B cell (primary cell): ENCODE measurements around the gene OTOF. TPM values are rescaled to one million over a fixed set of nuclear protein-coding genes. Genes with fewer than 3 reads are reported as not detected.

ENCODE experiments used
- ATAC-seq: fragments of 200-7000 bp; cut with Tn5 transposase; one replicate; pipeline ENCODE4 v1.10.0; 2021; ENCODE audit warnings: low read depth, mild to moderate bottlenecking, moderate number of reproducible peaks, moderate library complexity
- CTCF ChIA-PET: fragments of 350-600 bp; sonication (Branson Sonifier 250); formaldehyde crosslinking; loops from one replicate; lab custom pipeline; 2021; ENCODE audit warnings: antibody characterized with exemption, inconsistent platforms; lab: Charles Lee
- POLR2A ChIA-PET: fragments of 350-600 bp; sonication (Branson Sonifier 250); formaldehyde crosslinking; loops from one replicate; lab custom pipeline; 2021; ENCODE audit warnings: antibody characterized with exemption; lab: Charles Lee
- DNase-seq: peaks from one replicate; pipeline ENCODE4 v3.0.0; 2013
- H2AFZ ChIP-seq: 2 replicates; pipeline ENCODE4 v1.6.1; 2012; ENCODE audit warnings: mild to moderate bottlenecking, low read depth, low read length; ENCODE audit not compliant: insufficient read depth, poor library complexity, severe bottlenecking
- H3K27ac ChIP-seq, 2 donors: 1 replicate in 1 of 2; 2 replicates in 1 of 2; pipeline ENCODE4 v1.5.1; 2012 to 2013; ENCODE audit warnings: low read length in 2 of 2, mild to moderate bottlenecking in 2 of 2, moderate library complexity in 1 of 2
- H3K27me3 ChIP-seq, 4 experiments: fragments of 200-600 bp in 1 of 4; sonication (generic) in 1 of 4; replicated peaks in 1 of 4; 1 replicate in 2 of 4; 2 replicates in 2 of 4; pipeline versions ENCODE4 v1.6.1 to v1.7.0; 2013 to 2016; ENCODE audit warnings: low read length in 3 of 4, mild to moderate bottlenecking in 2 of 4, mixed read lengths in 1 of 4, moderate library complexity in 1 of 4; ENCODE audit not compliant: insufficient read depth in 4 of 4, control insufficient read depth in 3 of 4; ENCODE audit errors: control extremely low read depth in 1 of 4
- H3K36me3 ChIP-seq, 2 experiments: replicated peaks in 1 of 2; 1 replicate in 1 of 2; 2 replicates in 1 of 2; pipeline versions ENCODE4 v1.6.1 to v1.7.1; 2013; ENCODE audit warnings: low read length in 1 of 2; ENCODE audit not compliant: insufficient read depth in 2 of 2, control insufficient read depth in 1 of 2; ENCODE audit errors: control extremely low read depth in 1 of 2, extremely low read depth in 1 of 2
- H3K4me1 ChIP-seq, 2 donors: fragments of 200-600 bp in 1 of 2; sonication (generic) in 1 of 2; 1 replicate in 1 of 2; 2 replicates in 1 of 2; pipeline versions ENCODE4 v1.5.1 to v1.6.1; 2013 to 2017; ENCODE audit warnings: low read length in 2 of 2; ENCODE audit not compliant: control insufficient read depth in 2 of 2, insufficient read depth in 2 of 2
- H3K4me2 ChIP-seq: replicated peaks from 2 replicates; pipeline ENCODE3; 2012; ENCODE audit warnings: mild to moderate bottlenecking, low read depth, low read length; ENCODE audit not compliant: poor library complexity, severe bottlenecking
- H3K4me3 ChIP-seq, 5 experiments: fragments of 200-600 bp in 1 of 5; sonication (generic) in 1 of 5; 1 replicate in 3 of 5; 2 replicates in 2 of 5; pipeline versions ENCODE4 v1.5.1 to v1.7.0; 2011 to 2016; ENCODE audit warnings: low read length in 4 of 5, mild to moderate bottlenecking in 4 of 5, low read depth in 2 of 5, control low read depth in 1 of 5, moderate library complexity in 1 of 5; ENCODE audit not compliant: insufficient read depth in 1 of 5; ENCODE audit errors: control extremely low read depth in 1 of 5, extremely low read depth in 1 of 5
- H3K79me2 ChIP-seq: fragments of 200-600 bp; sonication (generic); one replicate; pipeline ENCODE4 v1.6.0; 2016; ENCODE audit warnings: low read length; ENCODE audit not compliant: control insufficient read depth, insufficient read depth
- H3K9ac ChIP-seq: fragments of 200-600 bp; sonication (generic); 2 replicates; pipeline ENCODE4 v1.6.1; 2017; ENCODE audit warnings: mild to moderate bottlenecking, low read length, moderate library complexity
- H3K9me3 ChIP-seq, 3 donors: one replicate each; pipeline versions ENCODE4 v1.6.1 to v1.7.1; 2013; ENCODE audit warnings: low read length in 2 of 3; ENCODE audit not compliant: control insufficient read depth in 2 of 3, insufficient read depth in 1 of 3; ENCODE audit errors: control extremely low read depth in 1 of 3
- H4K20me1 ChIP-seq: 2 replicates; pipeline ENCODE4 v1.6.0; 2012; ENCODE audit warnings: mild to moderate bottlenecking, low read length; ENCODE audit not compliant: insufficient read depth, control insufficient read depth, poor library complexity, severe bottlenecking
- H3K27ac Mint-ChIP-seq: one replicate; pipeline ENCODE4 v1.8.0; 2021; ENCODE audit warnings: mixed read lengths
- H3K27me3 Mint-ChIP-seq: one replicate; pipeline ENCODE4 v1.8.0; 2021; ENCODE audit warnings: mixed read lengths
- H3K4me1 Mint-ChIP-seq: one replicate; pipeline ENCODE4 v1.8.0; 2021; ENCODE audit warnings: mixed read lengths
- H3K4me3 Mint-ChIP-seq: one replicate; pipeline ENCODE4 v1.8.0; 2021; ENCODE audit warnings: mixed read lengths
- H3K9me3 Mint-ChIP-seq: one replicate; pipeline ENCODE4 v1.8.0; 2022; ENCODE audit warnings: mixed read lengths; ENCODE audit not compliant: insufficient read depth
- EZH2 ChIP-seq: IDR thresholded peaks from 2 replicates; pipeline ENCODE4 v1.6.1; 2012; ENCODE audit warnings: borderline replicate concordance, low read depth, mild to moderate bottlenecking, moderate library complexity, low read length; ENCODE audit not compliant: insufficient read depth, poor library complexity, severe bottlenecking
- WGBS: methylation state at CpG from one replicate; pipeline ENCODE4 v1.1.5; 2013; ENCODE audit warnings: missing lambda C conversion rate; ENCODE audit not compliant: insufficient coverage; 5-methylcytosine and 5-hydroxymethylcytosine counted together
- intact Hi-C: fragments of 100-400 bp; cut with micrococcal nuclease; formaldehyde crosslinking; loops from one replicate; pipeline ENCODE4 v1.10.0; 2022
- polyA plus RNA-seq: library from polyadenylated mRNA; depleted of rRNA; stranded (reverse); fragments of >200 nt; gene quantifications from 2 replicates; pipeline ENCODE4 v1.2.3, GENCODE V29; 2012
- total RNA-seq, 2 donors: library from RNA; stranded (reverse); fragments of 120-200 nt in 1 of 2; gene quantifications; 1 replicate in 1 of 2; 2 replicates in 1 of 2; pipeline versions ENCODE4 v1.2.3 to v1.2.4, GENCODE V29; 2013 to 2022
- TF ChIP-seq, protein P1 (sequence below): fragments of 200-600 bp; IDR thresholded peaks from one replicate; pipeline ENCODE4 v1.8.0; 2022; ENCODE audit warnings: antibody characterized with exemption, mild to moderate bottlenecking

Gene OTOF
- total and polyA plus RNA-seq, 2 donors (not counting 1 experiment from before 2014, with no cell fraction given): not detected

DNA sequence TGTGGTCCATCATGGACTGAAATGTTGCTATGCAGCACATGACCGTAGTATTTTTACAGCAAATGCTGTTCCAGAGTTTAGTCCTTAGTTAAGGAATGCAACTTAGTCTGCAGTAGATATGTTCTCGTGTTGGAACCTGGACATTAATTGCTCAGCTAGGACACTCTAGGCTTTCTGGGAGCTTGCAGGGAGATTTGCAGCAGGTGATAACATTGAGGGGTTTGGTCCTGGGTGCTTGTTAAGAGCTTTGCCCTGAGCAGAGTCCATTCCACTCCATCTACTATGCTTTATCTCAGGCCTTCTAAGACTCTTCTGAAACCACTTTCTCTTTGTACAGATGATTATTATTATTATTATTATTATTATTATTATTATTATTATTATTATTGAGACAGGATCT lies 49.1 kb downstream of the OTOF start:
- no peaks in the 10 kb centered on the region for H3K79me2 ChIP-seq
- no peak overlapping the region for H3K27ac ChIP-seq
- H3K9ac ChIP-seq: no peak overlapping the region
- WGBS: 100% methylated on average over 2 of the region's 2 CpGs
- ATAC-seq (no peak), DNase-seq (no peak)
- H3K9me3 ChIP-seq: no peaks in the 10 kb centered on the region
- H3K4me1 ChIP-seq: no peaks in the 10 kb centered on the region
- no peaks in the 10 kb centered on the region for H3K27me3 ChIP-seq
- TF ChIP-seq, protein P1, sequence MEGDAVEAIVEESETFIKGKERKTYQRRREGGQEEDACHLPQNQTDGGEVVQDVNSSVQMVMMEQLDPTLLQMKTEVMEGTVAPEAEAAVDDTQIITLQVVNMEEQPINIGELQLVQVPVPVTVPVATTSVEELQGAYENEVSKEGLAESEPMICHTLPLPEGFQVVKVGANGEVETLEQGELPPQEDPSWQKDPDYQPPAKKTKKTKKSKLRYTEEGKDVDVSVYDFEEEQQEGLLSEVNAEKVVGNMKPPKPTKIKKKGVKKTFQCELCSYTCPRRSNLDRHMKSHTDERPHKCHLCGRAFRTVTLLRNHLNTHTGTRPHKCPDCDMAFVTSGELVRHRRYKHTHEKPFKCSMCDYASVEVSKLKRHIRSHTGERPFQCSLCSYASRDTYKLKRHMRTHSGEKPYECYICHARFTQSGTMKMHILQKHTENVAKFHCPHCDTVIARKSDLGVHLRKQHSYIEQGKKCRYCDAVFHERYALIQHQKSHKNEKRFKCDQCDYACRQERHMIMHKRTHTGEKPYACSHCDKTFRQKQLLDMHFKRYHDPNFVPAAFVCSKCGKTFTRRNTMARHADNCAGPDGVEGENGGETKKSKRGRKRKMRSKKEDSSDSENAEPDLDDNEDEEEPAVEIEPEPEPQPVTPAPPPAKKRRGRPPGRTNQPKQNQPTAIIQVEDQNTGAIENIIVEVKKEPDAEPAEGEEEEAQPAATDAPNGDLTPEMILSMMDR: no peak
- no peak for TF ChIP-seq EZH2
- Mint-ChIP-seq H3K4me3 (no peak overlapping the region), H3K9me3 (peaks cover 2% of the 10 kb centered on the region), H3K4me1 (no peaks in the 10 kb centered on the region), H3K27ac (no peak overlapping the region), H3K27me3 (peaks cover 8% of the 10 kb centered on the region)
- H3K4me3 ChIP-seq: no peak overlapping the region
- no peak overlapping the region for H2AFZ ChIP-seq
- CTCF ChIA-PET: no interaction called here
- no peaks in the 10 kb centered on the region for H4K20me1 ChIP-seq
- intact Hi-C loops: no loop called here
- H3K4me2 ChIP-seq: no peak overlapping the region
- POLR2A ChIA-PET: no interaction called here
- H3K36me3 ChIP-seq: no peaks in the 10 kb centered on the region

DNA sequence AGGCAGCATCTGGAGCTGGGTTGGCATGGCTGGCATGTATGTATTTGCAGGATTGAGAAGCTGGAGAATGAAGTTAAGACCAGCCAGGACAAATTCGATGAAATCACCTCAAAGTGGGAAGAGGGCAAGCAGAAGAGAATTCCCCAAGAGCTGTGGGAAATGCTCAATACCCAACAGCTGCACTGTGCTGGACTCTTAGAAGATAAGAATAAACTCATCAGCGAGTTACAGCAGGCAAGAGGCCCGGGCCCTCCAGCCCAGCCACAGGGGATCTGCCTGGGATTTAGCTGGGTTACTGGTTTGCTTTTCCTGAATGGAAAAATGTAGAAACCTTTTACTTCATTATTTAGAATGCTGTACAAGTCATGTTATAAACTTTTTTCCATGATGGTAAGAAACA lies 53.7 kb downstream of the OTOF start:
- Histone ChIP-seq H3K4me3 (no peak overlapping the region), H3K4me2 (no peak overlapping the region), H3K4me1 (no peaks in the 10 kb centered on the region), H4K20me1 (no peaks in the 10 kb centered on the region), H3K9ac (no peak overlapping the region), H3K79me2 (no peaks in the 10 kb centered on the region), H2AFZ (no peak overlapping the region), H3K36me3 (no peaks in the 10 kb centered on the region), H3K27me3 (no peaks in the 10 kb centered on the region), H3K27ac (no peak overlapping the region), H3K9me3 (no peaks in the 10 kb centered on the region)
- no peak for DNase-seq
- intact Hi-C loops: no loop called here
- no peak for TF ChIP-seq EZH2
- TF ChIP-seq, protein P1: no peak
- WGBS: 100% methylated on average over 1 of the region's 3 CpGs
- ATAC-seq: no peak
- Mint-ChIP-seq H3K4me1 (no peaks in the 10 kb centered on the region), H3K4me3 (no peak overlapping the region), H3K9me3 (peaks cover 2% of the 10 kb centered on the region), H3K27me3 (peaks cover 5% of the 10 kb centered on the region), H3K27ac (no peak overlapping the region)
- CTCF ChIA-PET: no interaction called here
- POLR2A ChIA-PET: no interaction called here
